ENCODE measurements around the gene NXF1.

DNA sequence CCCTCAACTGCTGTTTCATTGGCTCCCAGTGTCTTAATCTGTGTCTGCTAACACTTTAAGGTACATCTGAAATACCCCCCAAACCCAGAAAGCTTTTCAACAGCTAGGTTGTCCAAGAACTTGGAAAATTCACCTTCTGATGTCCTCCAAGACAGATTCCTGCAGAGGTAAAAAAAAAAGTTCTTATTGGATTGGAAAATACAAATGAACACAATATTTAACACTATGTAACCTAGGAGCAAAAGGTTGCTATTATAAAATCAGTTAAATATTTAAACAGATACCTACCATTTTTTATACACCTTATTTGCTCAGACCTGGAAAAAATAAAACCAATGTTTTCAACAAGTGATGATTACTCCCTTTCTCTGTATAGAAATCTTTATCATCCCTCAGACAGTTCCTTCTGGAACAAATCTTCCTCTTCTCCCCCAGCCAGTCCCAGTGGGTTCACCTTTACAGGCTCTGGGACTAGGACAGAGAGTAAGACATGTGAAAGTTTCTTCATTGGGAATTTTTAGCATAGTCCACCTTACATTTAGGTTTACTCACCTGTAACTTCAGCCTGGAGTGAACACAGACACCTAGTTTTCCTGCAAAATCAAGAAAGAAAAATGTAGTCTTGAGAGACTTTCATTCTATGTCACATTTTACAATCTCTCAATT is 47.4 kb upstream of the NXF1 start:
- TF ChIP-seq, protein P1, sequence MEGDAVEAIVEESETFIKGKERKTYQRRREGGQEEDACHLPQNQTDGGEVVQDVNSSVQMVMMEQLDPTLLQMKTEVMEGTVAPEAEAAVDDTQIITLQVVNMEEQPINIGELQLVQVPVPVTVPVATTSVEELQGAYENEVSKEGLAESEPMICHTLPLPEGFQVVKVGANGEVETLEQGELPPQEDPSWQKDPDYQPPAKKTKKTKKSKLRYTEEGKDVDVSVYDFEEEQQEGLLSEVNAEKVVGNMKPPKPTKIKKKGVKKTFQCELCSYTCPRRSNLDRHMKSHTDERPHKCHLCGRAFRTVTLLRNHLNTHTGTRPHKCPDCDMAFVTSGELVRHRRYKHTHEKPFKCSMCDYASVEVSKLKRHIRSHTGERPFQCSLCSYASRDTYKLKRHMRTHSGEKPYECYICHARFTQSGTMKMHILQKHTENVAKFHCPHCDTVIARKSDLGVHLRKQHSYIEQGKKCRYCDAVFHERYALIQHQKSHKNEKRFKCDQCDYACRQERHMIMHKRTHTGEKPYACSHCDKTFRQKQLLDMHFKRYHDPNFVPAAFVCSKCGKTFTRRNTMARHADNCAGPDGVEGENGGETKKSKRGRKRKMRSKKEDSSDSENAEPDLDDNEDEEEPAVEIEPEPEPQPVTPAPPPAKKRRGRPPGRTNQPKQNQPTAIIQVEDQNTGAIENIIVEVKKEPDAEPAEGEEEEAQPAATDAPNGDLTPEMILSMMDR (IDR thresholded peaks at IDR 0.05), result no peak
- no peak for TF ChIP-seq POLR2A (IDR thresholded peaks at IDR 0.05)
